Stimulated activated CD4-positive, alpha-beta T cell treated with anti-CD3 and anti-CD28 coated beads, Interleukin-12 subunit alpha, Interleukin-12 subunit beta, amount 100 ng/mL, for 48 hours (primary cell): ENCODE measurements around the gene ACOT7.

Experiments
- DNase-seq, 3 donors: peaks; one replicate each; pipeline ENCODE4 v3.0.0-alpha.2; 2020; ENCODE audit warnings: low read depth in 2 of 3, low spot score in 1 of 3

Gene ACOT7

DNA sequence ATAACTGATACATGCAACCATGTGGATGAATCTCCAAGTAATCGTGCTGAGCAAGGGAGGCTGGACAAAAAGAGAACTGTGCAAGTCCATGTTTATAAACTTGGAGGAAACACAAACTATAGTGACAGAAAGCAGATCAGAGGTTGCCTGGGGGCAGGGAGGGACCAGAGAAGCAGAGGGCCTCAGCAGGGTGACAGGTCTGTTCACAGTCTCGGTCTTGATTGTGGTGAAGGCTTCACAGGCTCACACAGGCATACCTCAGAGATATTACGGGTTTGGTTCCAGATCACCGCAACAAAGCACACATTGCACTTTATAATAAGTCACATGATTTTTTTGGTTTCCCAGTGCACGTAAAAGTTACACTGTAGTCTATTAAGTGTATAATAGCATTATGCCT, 28.5 kb downstream of the ACOT7 start:
- DNase-seq, result peak in 1 of 3 donors; percentile 28

DNA sequence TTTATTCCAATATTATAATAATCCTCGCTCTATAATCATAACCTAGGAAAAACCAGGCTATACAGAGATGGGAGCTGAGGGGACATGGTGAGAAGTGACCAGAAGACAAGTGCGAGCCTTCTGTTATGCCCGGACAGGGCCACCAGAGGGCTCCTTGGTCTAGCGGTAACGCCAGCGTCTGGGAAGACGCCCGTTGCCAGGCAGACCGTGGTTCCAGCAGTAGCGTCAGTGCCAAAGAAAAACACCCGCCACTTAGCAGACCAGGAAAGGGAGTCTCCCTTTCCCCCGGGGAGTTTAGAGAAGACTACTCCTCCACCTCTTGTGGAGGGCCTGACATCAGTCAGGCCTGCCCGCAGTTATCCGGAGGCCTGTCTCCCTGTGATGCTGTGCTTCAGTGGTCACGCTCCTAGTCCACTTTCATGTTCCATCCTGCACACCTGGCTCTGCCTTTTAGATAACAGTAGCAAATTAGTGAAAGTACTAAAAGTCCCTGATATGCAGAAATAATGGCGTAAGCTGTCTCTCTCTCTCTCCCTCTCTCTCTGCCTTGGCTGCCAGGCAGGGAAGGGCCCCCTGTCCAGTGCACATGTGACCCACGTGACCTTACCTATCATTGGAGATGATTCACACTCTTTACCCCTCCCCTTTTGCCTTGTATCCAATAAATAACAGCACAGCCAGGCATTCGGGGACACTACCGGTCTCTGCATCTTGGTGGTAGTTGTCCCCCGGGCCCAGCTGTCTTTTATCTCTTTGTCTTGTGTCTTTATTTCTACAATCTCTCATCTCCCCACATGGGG, 30.3 kb downstream of the ACOT7 start:
- peak in 1 of 3 donors; percentile 12 for DNase-seq

DNA sequence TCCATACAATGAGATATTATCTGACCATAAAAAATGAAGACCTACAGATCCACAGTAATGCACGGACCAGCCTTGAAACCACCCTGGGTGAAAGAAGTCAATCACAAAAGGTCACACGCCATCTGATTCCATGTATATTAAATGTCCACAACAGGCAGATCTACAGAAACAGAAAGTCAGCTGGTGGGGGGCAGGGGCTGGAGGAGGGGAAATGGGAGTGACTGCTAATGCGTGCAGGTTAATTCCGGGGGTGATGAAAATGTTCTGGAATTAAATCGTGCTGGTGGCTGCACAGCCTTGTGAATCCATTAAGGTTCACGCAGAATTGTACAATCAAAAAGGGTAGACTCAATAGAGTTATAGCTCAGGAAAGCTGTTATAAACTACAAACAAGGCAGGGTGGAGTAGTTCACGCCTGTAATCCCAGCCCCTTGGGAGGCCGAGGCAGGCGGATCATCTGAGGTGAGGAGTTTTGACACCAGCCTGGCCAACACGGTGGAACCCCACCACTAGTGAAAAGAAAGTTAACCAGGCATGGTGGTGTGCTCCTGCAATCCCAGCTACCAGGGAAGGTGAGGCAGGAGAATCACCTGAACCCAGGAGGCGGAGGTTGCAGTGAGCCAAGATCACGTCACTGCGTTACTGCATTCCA, 32.3 kb downstream of the ACOT7 start:
- no peak for DNase-seq

DNA sequence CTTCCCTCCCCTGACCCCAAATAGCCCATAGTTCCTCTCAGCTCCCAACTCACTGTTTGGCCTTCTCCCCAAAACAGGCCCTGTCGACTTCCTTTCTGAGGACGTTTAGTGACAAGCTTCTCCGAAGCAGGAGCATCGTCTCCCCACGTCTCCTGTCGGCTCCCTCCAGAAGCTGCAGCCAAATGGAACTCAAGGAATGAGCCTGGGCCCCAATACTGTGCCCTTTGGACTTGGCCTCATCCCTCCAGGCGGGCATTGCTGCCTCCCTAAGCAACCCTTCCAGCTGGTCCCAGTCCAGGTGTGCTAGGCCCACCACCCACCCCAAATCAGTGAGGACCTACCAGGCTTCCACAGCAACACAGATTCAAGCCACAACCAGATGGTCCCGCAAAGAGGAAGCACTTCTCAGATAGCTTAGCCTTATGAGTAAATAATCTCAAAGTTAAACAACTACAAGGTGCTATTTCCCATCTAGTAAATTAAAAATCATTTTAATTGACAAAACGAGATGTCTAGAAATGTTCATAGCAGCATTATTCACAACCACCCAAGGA, 33.0 kb downstream of the ACOT7 start:
- DNase-seq, result no peak

DNA sequence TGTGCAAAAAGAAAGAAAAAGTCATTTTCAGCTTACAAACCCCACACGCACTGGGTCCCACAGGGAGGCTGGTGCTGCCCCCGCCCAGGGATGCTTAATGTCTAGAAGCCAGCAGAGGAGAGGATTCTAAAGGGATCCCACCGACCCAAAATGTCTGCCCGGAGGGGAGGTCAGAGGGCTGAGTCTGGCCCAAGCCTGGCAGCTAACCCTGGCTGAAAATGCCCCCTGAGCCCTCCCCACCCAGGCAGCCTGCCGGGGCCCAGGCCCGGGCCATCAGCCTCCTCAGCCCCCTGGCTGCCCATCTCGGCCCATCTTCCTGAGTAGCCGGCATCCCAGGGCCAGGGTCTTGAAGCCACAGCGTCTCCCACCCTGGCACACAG, 33.5 kb downstream of the ACOT7 start:
- no peak for DNase-seq

DNA sequence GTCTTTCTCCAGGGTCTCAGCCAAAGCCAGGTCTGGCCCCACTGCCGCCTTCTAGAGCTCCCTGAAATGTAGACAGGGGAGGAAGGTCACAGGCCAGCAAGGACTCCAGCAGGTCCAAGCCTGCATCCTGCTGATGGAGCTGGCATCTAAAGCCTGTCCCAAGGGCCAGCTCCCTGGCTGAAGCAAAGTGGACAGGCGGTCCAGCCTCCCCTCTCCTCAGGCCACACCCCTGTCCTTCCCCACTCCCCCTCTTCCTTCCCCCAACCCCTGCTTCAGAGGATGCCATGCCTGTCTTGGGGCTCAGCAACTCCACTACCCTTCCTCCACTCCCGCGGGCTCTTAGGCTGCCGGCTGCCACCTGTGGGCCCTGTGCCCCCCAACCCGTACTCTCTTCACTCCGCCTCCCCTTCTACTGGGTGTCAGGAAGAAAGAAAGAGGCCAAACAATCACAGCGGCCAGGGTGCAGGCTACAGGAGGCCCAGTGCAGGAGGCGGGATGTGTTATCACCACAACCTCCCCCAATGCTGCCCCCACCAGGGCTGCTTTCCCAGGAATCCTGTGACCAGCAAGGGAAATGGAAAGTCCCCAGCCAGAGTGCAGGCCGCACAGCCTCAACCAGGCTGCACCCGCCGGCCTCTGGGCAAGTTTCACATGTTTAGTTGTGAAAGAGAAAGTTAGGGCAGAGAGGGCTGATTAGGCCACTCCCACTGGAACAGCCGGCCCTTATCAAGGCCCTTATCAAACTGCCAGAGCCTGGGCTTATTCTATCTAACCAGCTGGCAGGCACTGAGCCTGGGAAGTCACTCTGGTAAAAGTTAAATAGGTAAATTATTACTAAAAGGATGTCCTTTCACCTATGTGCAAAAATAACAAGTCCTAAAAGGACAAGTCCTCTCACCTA, 34.1 kb downstream of the ACOT7 start:
- peak; percentile 23 to 49 (median 39) for DNase-seq

DNA sequence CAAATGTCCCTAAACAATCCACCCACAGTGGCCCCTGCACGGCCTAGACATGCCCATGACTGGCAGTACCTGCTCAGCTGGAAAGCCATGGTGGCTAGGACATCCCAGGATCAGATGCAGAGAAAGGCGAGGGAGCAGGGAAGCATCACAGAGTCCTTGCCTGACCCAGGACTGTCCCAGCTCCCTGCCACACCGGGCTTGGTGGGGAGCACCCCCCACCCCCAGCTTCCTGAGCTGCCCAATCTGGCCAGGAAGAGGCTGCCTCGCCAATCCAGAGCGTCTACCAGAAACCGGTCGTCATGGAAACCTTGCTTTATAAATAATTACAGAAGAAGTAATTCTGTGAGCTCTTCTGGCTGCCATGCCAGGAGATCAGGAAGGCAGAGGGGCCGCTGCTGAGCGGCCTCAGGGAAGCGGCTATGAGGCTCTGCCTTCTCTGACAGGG, 34.8 kb downstream of the ACOT7 start:
- DNase-seq, result peak in 1 of 3 donors; percentile 43

DNA sequence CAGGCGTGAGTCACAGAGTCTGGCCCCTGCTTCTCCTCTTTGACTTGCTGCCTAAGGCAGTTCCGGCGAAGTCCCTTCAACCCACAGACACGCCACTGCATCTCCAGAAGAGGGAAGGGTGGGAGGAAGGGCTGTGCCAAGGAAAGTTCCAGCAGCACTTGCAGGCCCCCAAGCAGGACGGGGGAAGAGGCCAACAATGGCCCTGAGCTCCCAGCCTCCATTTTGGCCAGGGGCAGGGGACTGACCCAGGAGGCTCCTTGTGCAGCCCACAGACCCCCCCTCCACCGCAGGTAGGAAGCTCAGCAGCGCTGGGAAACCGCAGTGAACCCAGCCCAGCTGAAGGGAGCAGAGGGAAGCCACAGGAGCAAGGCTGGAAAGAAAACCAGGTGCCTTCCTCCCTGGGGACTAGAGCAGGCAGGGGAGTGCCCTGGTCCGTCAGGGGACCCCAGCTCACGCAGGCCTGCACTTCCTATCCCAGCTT, 35.4 kb downstream of the ACOT7 start:
- peak in 1 of 3 donors; percentile 13 for DNase-seq

DNA sequence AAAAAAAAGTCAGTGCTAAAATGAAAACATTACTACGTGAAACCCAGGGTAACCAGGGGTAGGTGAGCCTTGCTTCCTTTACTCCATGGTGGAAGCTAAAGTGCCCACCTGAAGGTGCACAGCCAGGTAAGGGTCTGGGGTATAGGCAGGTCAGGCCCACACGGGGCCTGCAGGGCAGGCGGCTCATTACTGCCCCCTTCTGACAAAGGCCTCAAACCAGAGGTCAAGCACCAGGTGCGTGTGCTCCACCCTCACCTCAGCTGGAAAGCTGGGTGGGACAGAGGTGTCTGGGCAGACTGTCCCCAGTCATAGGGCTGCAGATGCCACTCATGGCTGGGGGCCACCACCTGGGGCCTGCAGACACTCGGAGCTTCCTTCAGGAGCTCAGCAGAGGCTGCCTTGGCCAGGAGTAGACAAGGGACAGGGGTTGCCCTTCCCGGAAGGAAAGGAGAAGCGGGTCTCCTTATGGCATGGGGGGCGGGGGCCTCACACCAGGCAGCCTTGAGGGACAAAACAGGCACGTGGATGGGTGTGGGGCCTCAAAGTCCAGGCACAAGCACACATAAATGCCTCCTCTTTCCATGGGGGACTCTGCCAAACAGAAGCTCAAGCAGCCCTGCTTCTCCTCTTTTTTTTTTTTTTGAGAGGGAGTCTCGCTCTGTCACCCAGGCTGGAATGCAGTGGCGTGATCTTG, 36.2 kb downstream of the ACOT7 start:
- DNase-seq, result no peak

DNA sequence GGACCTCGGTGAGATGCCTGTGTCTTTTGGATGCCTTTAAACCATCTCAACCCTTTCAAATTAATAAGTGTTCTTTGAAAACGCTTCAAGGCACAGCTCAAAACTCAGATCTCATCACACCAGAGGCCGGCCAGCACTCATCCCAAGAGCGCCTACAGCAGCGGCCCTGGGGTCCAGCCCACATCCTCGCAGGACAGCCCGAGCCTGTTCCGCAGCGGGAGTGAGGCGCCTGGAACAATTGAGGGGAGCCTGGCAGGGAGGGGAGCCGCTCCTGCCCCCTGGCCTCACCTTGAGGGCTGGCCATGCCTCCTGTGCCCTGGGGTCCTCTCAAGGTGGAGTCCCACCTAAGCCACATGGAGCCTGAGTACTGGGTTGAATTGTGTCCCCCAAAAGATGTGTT, 37.9 kb downstream of the ACOT7 start:
- no peak for DNase-seq

DNA sequence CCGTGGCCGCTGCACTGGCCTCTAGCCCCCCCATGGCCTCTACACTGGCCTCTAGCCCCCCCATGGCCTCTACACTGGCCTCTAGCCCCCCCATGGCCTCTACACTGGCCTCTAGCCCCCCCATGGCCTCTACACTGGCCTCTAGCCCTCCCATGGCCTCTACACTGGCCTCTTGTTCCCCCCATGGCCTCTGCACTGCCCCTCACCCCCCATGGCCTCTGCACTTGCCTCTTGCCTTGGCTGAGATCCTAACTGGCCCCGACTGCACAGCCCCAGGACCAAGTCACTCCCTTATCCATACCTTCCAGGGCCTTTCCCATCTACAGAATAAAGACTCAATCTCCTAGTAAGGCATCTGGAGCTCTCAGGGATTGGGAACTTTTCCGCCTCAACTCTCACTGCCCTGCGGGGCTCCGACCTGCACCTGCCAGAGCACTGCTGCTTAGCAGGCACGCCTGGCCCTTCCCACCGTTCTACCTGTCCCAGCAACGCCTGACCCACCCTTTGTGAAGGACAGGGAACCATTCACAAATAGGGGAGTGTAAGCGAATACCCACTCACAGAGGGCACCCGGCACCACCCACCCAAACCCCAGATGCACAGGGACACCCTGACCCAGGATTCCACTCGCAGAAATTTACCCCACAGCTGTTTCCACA, 38.8 kb downstream of the ACOT7 start:
- no peak for DNase-seq

DNA sequence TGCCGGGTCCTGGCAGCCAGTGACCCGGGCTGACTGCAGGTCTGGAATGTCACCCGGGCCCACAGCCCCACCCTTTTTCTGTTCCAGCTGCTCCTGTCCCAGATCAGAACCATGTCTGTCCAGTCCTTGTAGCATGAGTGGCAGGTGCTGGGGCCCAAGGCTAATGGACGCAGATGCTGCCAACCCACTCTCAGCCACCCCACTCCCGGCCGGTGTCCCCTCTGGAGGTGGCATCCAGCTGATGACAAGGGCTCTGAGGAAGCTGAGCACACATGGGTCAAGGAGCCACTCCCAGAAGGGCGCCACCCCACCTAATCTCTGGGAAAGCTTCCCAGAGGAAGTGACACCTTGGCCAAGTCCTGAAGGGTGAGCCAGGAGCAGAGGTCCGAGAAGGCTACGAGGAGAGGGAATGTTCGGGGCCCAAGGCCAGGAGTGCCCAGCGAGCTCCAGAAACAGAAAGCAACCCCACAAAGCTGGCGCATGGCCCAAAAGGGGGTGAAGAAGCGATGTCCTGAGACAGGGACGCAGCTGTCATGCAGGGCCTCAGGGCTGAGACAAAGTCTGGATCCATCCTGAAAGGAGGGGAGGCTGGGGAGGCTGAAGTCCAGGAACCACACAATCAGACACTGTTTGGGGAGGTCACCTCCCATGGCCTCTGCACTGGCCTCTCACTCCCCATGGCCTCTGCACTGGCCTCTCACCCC, 39.5 kb downstream of the ACOT7 start:
- DNase-seq, result no peak

DNA sequence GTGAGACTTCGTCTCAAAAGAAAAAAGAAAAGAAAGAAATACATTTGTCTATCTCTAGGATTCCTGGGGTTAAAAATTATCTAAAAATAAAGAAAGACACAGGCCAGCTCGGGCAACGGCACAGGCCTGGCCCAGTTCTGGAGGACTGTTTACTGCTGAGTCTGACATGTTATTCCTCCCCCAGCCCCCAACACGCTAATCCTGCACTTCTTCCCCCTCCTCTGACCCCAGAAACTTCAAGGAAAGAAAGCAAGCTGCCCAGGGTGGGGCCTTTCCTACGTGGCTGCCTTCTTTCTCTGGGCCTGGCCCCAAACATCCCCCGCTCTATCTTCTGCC, 40.0 kb downstream of the ACOT7 start:
- DNase-seq, result no peak

DNA sequence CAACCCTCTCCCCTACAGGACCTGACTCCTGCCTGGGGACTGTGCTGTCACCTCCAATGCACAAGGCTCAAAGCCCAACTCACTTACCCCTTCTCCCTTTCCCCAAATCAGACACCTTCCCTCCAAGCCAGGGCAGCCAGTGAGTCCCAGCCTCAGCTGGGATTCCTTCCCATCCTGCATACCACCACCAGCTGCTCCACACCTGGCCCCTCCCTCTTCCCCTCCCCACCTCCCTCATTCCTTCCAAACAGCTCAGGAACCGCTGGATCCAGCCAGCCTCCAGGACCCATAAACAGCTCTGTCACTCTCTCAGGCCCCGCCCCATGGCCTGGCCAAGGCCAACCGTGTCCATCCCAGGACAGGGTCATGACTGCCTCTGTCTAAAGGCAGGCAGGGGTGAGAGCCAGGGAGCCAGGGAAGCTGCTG, 41.4 kb downstream of the ACOT7 start:
- no peak for DNase-seq

DNA sequence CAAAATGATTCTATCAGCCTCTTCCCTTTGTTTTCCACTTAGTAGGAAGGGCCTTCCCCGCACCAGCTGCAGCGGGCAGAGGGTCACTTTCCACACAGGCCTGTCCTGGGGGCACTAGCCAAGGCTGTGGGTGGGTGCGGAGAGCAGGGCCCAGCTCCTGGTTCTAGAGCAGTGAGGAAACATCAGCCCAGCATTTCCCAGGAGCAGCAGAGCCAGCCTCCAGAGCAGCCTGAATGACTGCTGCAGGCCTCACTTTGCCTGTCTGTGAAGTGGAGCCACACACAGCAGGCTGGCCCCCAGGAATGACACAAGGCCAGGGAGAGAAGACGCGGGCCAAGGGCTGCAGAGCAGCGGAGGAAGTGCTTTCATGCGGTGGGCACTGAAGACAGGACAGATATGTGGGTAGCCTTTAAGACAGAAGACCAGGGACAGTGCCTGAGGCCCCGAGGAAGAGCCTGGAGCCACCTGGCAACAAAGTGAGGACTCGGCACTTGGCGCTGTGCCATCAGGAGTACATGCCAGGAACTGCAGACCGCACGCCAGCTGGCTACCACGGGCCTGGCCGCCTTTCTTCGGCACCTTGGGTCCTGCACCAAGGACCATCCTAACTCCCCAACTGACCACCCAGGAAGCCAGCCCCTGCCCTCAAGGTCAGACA, 42.0 kb downstream of the ACOT7 start:
- no peak for DNase-seq

DNA sequence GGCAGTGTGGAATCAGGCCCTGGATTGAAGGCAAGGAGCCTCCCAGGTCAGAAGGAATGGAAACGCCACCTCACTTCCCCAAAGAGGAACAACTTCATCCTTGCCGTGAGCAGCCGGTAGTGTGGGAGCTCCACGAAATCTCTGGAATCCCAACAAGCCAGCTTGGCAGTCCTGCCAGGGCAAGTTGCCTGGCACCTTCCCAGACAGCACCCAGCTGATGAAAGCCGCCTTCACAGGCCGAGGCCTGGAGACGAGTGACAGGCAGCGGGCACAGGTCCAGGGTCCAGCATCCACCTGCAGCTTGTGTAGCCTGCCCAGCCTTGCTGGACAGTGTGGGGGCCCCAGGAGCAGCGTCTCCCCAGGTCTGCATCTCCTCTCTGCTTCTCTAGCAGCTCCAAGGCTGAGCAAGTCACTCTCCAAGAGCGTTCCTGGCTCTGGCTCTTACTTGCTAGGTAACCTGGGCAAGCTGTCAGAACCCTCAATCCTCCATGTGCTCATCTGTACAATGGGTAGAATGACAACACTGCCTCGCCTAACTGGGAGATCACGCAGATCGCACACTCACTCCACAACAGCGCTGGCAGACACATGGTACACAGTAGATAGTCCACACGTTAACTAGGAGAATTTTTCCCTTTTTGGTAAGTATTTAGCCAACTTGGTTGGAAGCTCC, 43.0 kb downstream of the ACOT7 start:
- no peak for DNase-seq

DNA sequence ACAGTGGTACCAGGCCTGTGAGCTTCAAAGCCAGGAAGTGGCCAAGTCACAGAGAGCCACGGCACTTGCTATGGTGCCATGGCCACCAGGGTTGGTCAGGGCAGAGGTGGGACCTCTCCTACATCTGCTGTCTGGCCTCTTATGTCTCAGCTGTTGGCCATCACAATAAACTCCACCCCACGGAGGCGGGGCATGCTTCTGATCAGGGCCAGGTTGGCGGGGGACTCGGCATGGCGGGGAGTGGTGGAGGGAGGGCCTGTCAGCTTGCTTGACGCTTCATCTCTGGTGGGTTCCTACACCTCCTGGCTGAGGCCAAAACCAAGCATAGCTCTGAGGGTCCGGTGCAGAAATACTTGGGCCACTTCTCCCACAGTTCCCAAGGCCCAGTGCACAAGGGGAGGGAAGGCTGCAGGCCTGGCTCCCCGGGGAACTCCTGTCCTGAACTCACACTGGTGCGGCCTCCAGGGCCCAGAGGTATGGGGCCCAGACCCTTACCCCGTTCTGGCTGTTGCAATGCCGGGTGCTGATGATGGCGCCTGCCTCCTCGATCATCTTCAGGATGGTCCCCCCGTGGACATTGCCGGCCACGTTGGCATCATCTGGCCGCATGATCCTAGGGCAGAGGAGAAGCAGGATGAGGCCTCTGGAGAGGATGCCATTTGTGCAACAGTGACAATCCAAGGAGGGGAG, 44.2 kb downstream of the ACOT7 start:
- no peak for DNase-seq
